ENCODE data around the gene MUC20. TPM values are rescaled to one million over a fixed set of nuclear protein-coding genes. Genes with fewer than 3 reads are reported as not detected.

The MUC20 gene
- total and polyA plus RNA-seq, 9 of the 15 experiments (the other 6 are each of a cell fraction or from before 2014, with no cell fraction given): 0.03 to 0.23 (median 0.15) TPM; not detected in 3

GRCh38 chr3:195771646-195772300, 51.0 kb downstream of the MUC20 start:
- DNase-seq (ENCODE audit: extremely low read depth in 1 of 4, low spot score in 3 of 4) (no peak), ATAC-seq (no peak), FAIRE-seq (no peak)
- no TSS peak for BruUV-seq (replicated peaks)
- no peaks in the 10 kb centered on the region for H4K20me1 ChIP-seq (replicated peaks; ENCODE audit: control insufficient read depth, insufficient read depth, low read length)
- in situ Hi-C loops (cut with MboI): no loop called here
- no peak for TF ChIP-seq CHAMP1 (IDR thresholded peaks at IDR 0.05)
- no peak for TF ChIP-seq BCLAF1 (IDR thresholded peaks at IDR 0.05; ENCODE audit: borderline replicate concordance in 1 of 2, control insufficient read depth in 1 of 2, low read depth in 2 of 2, low read length in 1 of 2)
- TF ChIP-seq NR2C2 (CRISPR knock-in tag; IDR thresholded peaks at IDR 0.05): no peak
- no peak for TF ChIP-seq NR2C2 (tag; IDR thresholded peaks at IDR 0.05)
- TF ChIP-seq ZBTB33 (CRISPR knock-in tag; IDR thresholded peaks at IDR 0.05): no peak
- TF ChIP-seq TCF7 (IDR thresholded peaks at IDR 0.05; ENCODE audit: borderline replicate concordance): no peak
- H3K9me1 ChIP-seq (ENCODE audit: control insufficient read depth, insufficient read depth, low read length): no peaks in the 10 kb centered on the region
- no peak overlapping the region for H2AFZ ChIP-seq (ENCODE audit: low read depth, low read length)
- H3K4me2 ChIP-seq (ENCODE audit: insufficient read depth, low read length): no peak overlapping the region
- intact Hi-C loops (cut with micrococcal nuclease): no loop called here
- no peaks in the 10 kb centered on the region for H3K79me2 ChIP-seq (ENCODE audit: control insufficient read depth, insufficient read depth, low read length)
- ChIA-PET CTCF (ENCODE audit: low intra/inter-chr PET ratio) (no interaction called here), POLR2A (no interaction called here)
- peaks cover 9 to 53% of the 10 kb centered on the region in 2 experiments; a peak in 3 of 5 replicates for H3K27me3 ChIP-seq (ENCODE audit: control insufficient read depth in 2 of 2, insufficient read depth in 2 of 2, low read length in 2 of 2)
- H3K36me3 ChIP-seq (ENCODE audit: control insufficient read depth, insufficient read depth, low read length): no peaks in the 10 kb centered on the region
- H3K9me3 ChIP-seq (replicated peaks; ENCODE audit: control insufficient read depth, insufficient read depth, low read depth, low read length): no peaks in the 10 kb centered on the region
- no peak overlapping the region for H3K4me3 ChIP-seq
- peaks cover 0 to 4% of the 10 kb centered on the region in 2 experiments; a peak in 1 of 5 replicates for H3K4me1 ChIP-seq (replicated peaks in 1 of 2; ENCODE audit: control insufficient read depth in 2 of 2, insufficient read depth in 2 of 2, low read length in 2 of 2)
- H3K27ac ChIP-seq (ENCODE audit: extremely low read depth, low read depth, low read length): no peak overlapping the region
- 0% methylated on average over 10 of the region's 14 CpGs for WGBS (ENCODE audit: insufficient coverage, low coverage, missing lambda C conversion rate)
- no peak overlapping the region for H3K9ac ChIP-seq (ENCODE audit: insufficient read depth in 1 of 2, low read depth in 2 of 2, low read length in 2 of 2)
